Astrocyte (in vitro differentiated cells and primary cell): ENCODE results near the gene DYNC1I1.

ENCODE experiments used
- CTCF ChIP-seq: IDR thresholded peaks from 2 replicates; pipeline ENCODE4 v1.5.1; 2011; ENCODE audit warnings: low read depth, mild to moderate bottlenecking, inconsistent platforms, low read length, moderate library complexity; ENCODE audit not compliant: insufficient read depth
- EZH2 ChIP-seq: IDR thresholded peaks from 2 replicates; pipeline ENCODE4 v1.6.1; 2012; ENCODE audit warnings: mild to moderate bottlenecking, low read length, inconsistent platforms; ENCODE audit not compliant: insufficient read depth

DNA sequence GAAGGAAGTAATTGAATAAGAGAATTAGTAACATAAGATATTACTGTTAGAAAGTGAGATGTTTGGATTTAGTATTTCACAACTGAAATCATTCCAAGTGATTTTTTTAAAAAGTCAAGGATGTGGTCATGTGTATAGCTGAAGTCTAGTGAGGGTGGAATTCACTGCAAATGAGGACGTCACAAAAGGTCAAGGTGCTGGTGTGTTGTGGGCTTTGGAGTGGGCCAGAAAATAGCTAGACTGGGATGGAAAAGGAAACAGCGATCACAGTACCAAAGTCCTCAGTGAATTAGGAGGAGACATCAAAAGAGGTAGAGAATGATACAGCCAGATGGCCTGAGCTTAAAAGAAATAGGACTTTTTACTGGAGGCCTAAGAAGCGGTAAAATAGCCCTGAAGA is 272.8 kb downstream of the DYNC1I1 start:
- TF ChIP-seq CTCF (no peak), EZH2 (no peak)
